K562 (cell line): ENCODE data around the gene DOCK1. TPM values are rescaled to one million over a fixed set of nuclear protein-coding genes. Genes with fewer than 3 reads are reported as not detected.

ENCODE experiments used
- ATAC-seq: fragments of 200-7000 bp; cut with Tn5 transposase; 3 replicates; pipeline ENCODE4 v1.9.1; 2020; ENCODE audit warnings: moderate library complexity
- BruUV-seq: library from RNA; stranded (reverse); fragments of 400-500 nt; replicated peaks from 2 replicates; lab custom pipeline; 2021; lab: Mats Ljungman, UMichigan
- CTCF ChIA-PET: fragments of 300-600 bp; formaldehyde crosslinking; extraction: SDS; loops from one replicate; lab custom pipeline; 2021; ENCODE audit warnings: low intra/inter-chr PET ratio; lab: Yijun Ruan, JAX
- POLR2A ChIA-PET: fragments of 300-600, 350-650 bp; sonication (Branson Sonifier 250); formaldehyde crosslinking; extraction: SDS; loops from one replicate; lab custom pipeline; 2021; ENCODE audit warnings: antibody characterized with exemption, inconsistent platforms; lab: Yijun Ruan, JAX
- DNase-seq, 4 experiments: peaks; one replicate each; pipeline versions ENCODE4 v3.0.0 to v3.0.0-alpha.2; 2011 to 2018; ENCODE audit warnings: low spot score in 3 of 4, mixed read lengths in 3 of 4; ENCODE audit errors: extremely low read depth in 1 of 4
- FAIRE-seq: peaks from 2 replicates; lab custom pipeline; 2011; peaks lifted over from hg19 to GRCh38; lab: Jason Lieb, UNC
- H2AFZ ChIP-seq: 2 replicates; pipeline ENCODE4 v1.6.0; 2011; ENCODE audit warnings: low read depth, low read length, control low read depth, inconsistent platforms
- H3K27ac ChIP-seq: fragments of 200-600 bp; 3 replicates; pipeline ENCODE4 v1.8.0; 2011; ENCODE audit warnings: low read depth, mild to moderate bottlenecking, control low read depth, inconsistent platforms, low read length, moderate library complexity, mixed read lengths; ENCODE audit errors: extremely low read depth
- H3K27me3 ChIP-seq, 2 experiments: fragments of 300-600 bp in 1 of 2; 2 replicates in 1 of 2; 3 replicates in 1 of 2; pipeline versions ENCODE4 v1.6.0 to v1.8.0; 2011; ENCODE audit warnings: inconsistent platforms in 2 of 2, low read length in 2 of 2, mild to moderate bottlenecking in 1 of 2, mixed read lengths in 1 of 2, moderate library complexity in 1 of 2; ENCODE audit not compliant: control insufficient read depth in 2 of 2, insufficient read depth in 2 of 2
- H3K36me3 ChIP-seq: fragments of 300-600 bp; 3 replicates; pipeline ENCODE4 v1.8.0; 2011; ENCODE audit warnings: mild to moderate bottlenecking, low read length, inconsistent platforms; ENCODE audit not compliant: control insufficient read depth, insufficient read depth
- H3K4me1 ChIP-seq, 2 experiments: fragments of 200-600 bp in 1 of 2; replicated peaks in 1 of 2; 2 replicates in 1 of 2; 3 replicates in 1 of 2; pipeline versions ENCODE4 v1.5.1 to v1.8.0; 2011; ENCODE audit warnings: inconsistent platforms in 2 of 2, low read length in 2 of 2, mild to moderate bottlenecking in 1 of 2, mixed read lengths in 1 of 2, moderate library complexity in 1 of 2; ENCODE audit not compliant: control insufficient read depth in 2 of 2, insufficient read depth in 2 of 2
- H3K4me2 ChIP-seq: 2 replicates; pipeline ENCODE4 v1.6.1; 2011; ENCODE audit warnings: low read length, control low read depth, inconsistent platforms, mixed read lengths; ENCODE audit not compliant: insufficient read depth
- H3K4me3 ChIP-seq: fragments of 200-600 bp; sonication (generic), shearing (Covaris generic); 2 replicates; pipeline ENCODE4 v1.5.1; 2016; ENCODE audit warnings: control low read depth, inconsistent platforms
- H3K79me2 ChIP-seq: fragments of 200-600 bp; 3 replicates; pipeline ENCODE4 v1.8.0; 2011; ENCODE audit warnings: low read length, inconsistent platforms; ENCODE audit not compliant: control insufficient read depth, insufficient read depth
- H3K9ac ChIP-seq, 2 experiments: 2 replicates each; pipeline versions ENCODE4 v1.6.0 to v1.6.1; 2011; ENCODE audit warnings: low read depth in 2 of 2, low read length in 2 of 2, control low read depth in 1 of 2, inconsistent platforms in 1 of 2, mild to moderate bottlenecking in 1 of 2, mixed read lengths in 1 of 2; ENCODE audit not compliant: insufficient read depth in 1 of 2
- H3K9me1 ChIP-seq: one replicate; pipeline ENCODE4 v1.6.0; 2011; ENCODE audit warnings: inconsistent platforms, mild to moderate bottlenecking, low read length, moderate library complexity; ENCODE audit not compliant: control insufficient read depth, insufficient read depth
- H3K9me3 ChIP-seq: replicated peaks from 2 replicates; pipeline ENCODE4 v1.5.1; 2011; ENCODE audit warnings: low read depth, low read length, inconsistent platforms; ENCODE audit not compliant: control insufficient read depth, insufficient read depth
- H4K20me1 ChIP-seq: replicated peaks from 2 replicates; pipeline ENCODE4 v1.6.1; 2011; ENCODE audit warnings: low read length, inconsistent platforms, mixed read lengths; ENCODE audit not compliant: control insufficient read depth, insufficient read depth
- L3MBTL2 ChIP-seq: fragments of 450-650 bp; IDR thresholded peaks from 2 replicates; pipeline ENCODE4 v1.6.1; 2016; ENCODE audit warnings: mild to moderate bottlenecking, moderate library complexity
- MAFG ChIP-seq: fragments of 450-650 bp; conservative IDR thresholded peaks from 2 replicates; pipeline ENCODE4 v1.6.1; 2016; ENCODE audit warnings: missing genetic modification characterization, missing compliant biosample characterization
- MED1 ChIP-seq: sonication (generic); formaldehyde crosslinking; IDR thresholded peaks from 2 replicates; pipeline ENCODE4 v1.8.1; 2023; ENCODE audit warnings: missing genetic modification reagents, borderline replicate concordance
- WGBS: fragments of 100-300 bp; shearing (Covaris generic); methylation state at CpG from one replicate; pipeline ENCODE4 v1.1.6; 2016; ENCODE audit warnings: low coverage, mixed read lengths; ENCODE audit not compliant: insufficient coverage; ENCODE audit errors: missing lambda C conversion rate; 5-methylcytosine and 5-hydroxymethylcytosine counted together
- in situ Hi-C: fragments of 300-500 bp; cut with MboI; formaldehyde crosslinking; loops from 4 replicates; pipeline ENCODE4 v1.15.0; 2018; ENCODE audit warnings: inconsistent platforms, mixed read lengths
- intact Hi-C: fragments of 100-400 bp; cut with micrococcal nuclease; formaldehyde crosslinking; loops from 2 replicates; pipeline ENCODE4 v1.14.2; 2022
- polyA plus RNA-seq, 8 experiments: library from polyadenylated mRNA; depleted of rRNA in 4 of 8; stranded (reverse) in 5 of 8; unstranded in 3 of 8; fragments of >200 nt; fragmentation: Nextera tagmentation in 2 of 8; fragmentation: Illumina TruSeq in 1 of 8; extraction: Ambion mirVana in 2 of 8; extraction: Trizol in 1 of 8; gene quantifications; 2 replicates each; pipeline versions ENCODE4 v1.2.1 to v1.2.3, GENCODE V29; 2011 to 2014; ENCODE audit warnings: inconsistent platforms in 1 of 8, missing spikeins in 1 of 8
- total RNA-seq, 7 experiments: library from RNA; depleted of rRNA in 6 of 7; stranded (reverse); fragments of >200 nt in 6 of 7; fragmentation: Illumina TruSeq in 2 of 7; extraction: Trizol in 2 of 7; gene quantifications; 2 replicates each; pipeline versions ENCODE4 v1.2.1 to v1.2.3, GENCODE V29; 2011 to 2021; ENCODE audit warnings: low replicate concordance in 1 of 7

The DOCK1 gene
- total and polyA plus RNA-seq, 9 of the 15 experiments (the other 6 are each of a cell fraction or from before 2014, with no cell fraction given): 0.31 TPM; not detected in 8

DNA sequence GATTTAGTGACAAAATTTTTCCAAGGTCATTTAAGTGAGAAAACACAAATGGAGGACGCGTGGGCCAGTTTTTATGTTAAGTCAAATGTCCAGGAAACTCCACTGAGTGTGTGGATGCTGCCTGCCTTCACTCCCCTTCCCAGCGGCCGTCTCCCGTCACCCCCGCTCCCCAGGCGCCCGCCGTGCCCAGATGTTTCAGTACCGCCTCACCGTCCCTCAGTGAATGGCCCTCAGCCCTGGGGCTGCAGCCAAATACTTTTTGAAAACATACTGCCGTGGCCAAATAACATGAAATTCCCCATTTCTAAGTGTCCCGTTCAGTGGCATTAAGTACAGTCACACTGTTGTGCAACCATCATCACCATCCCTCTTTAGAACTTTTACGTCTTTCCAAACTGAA lies 159.2 kb downstream of the DOCK1 start:
- no peaks in the 10 kb centered on the region for H3K27me3 ChIP-seq
- ATAC-seq (no peak), FAIRE-seq (no peak), DNase-seq (no peak)
- POLR2A ChIA-PET: no interaction called here
- H4K20me1 ChIP-seq: no peaks in the 10 kb centered on the region
- H3K4me3 ChIP-seq: no peak overlapping the region
- no peaks in the 10 kb centered on the region for H3K36me3 ChIP-seq
- no peaks in the 10 kb centered on the region for H3K9me3 ChIP-seq
- 0% methylated on average over 9 of the region's 14 CpGs for WGBS
- no peak overlapping the region for H2AFZ ChIP-seq
- intact Hi-C loops (no loop called here), in situ Hi-C loops (no loop called here)
- H3K27ac ChIP-seq: no peak overlapping the region
- H3K9me1 ChIP-seq: no peaks in the 10 kb centered on the region
- BruUV-seq: no TSS peak
- no peaks in the 10 kb centered on the region for H3K79me2 ChIP-seq
- no peaks in the 10 kb centered on the region for H3K4me1 ChIP-seq
- TF ChIP-seq L3MBTL2 (no peak), MED1 (no peak)
- CTCF ChIA-PET: no interaction called here
- H3K4me2 ChIP-seq: no peak overlapping the region
- H3K9ac ChIP-seq: no peak overlapping the region

- no peaks in the 10 kb centered on the region for H3K4me1 ChIP-seq
- FAIRE-seq (no peak), DNase-seq (no peak), ATAC-seq (no peak)
- CTCF ChIA-PET: no interaction called here
- no peaks in the 10 kb centered on the region for H3K79me2 ChIP-seq
- H4K20me1 ChIP-seq: no peaks in the 10 kb centered on the region
- POLR2A ChIA-PET: no interaction called here
- no peak overlapping the region for H3K4me2 ChIP-seq
- no peak overlapping the region for H3K4me3 ChIP-seq
- WGBS: 3% methylated on average over 4 of the region's 4 CpGs
- no peak overlapping the region for H2AFZ ChIP-seq
- H3K9ac ChIP-seq: no peak overlapping the region
- H3K9me3 ChIP-seq: no peaks in the 10 kb centered on the region
- no peak for TF ChIP-seq MAFG
- H3K9me1 ChIP-seq: no peaks in the 10 kb centered on the region
- in situ Hi-C loops: no loop called here
- no peak overlapping the region for H3K27ac ChIP-seq
- intact Hi-C loops: no loop called here
- H3K36me3 ChIP-seq: no peaks in the 10 kb centered on the region
- no peaks in the 10 kb centered on the region for H3K27me3 ChIP-seq
- no TSS peak for BruUV-seq
Measured at GRCh38 chr10:127067542-127068194, 162.4 kb downstream of the DOCK1 start.
